NCI-H774 (cell line): ENCODE measurements around the gene ARIH2.

Experiments used
- DNase-seq: peaks from one replicate; lab custom pipeline; 2025; lab: John Stamatoyannopoulos, UW

The ARIH2 gene

GRCh38 chr3:49020330-49021212, 101.9 kb downstream of the ARIH2 start:
- no peak for DNase-seq

- peak; percentile 85 for DNase-seq
These were observed 102.7 kb downstream of the ARIH2 start for GRCh38 chr3:49021213-49021812.

- DNase-seq: peak; percentile 81
These were observed 103.4 kb downstream of the ARIH2 start, which contains the start of gene NDUFAF3 for GRCh38 chr3:49021813-49022687. Gene NDUFAF3 (plus strand): TSS chr3:49022121. CDS start chr3:49022145, 24 bp downstream.

GRCh38 chr3:49022688-49023171, 104.1 kb downstream of the ARIH2 start:
- no peak for DNase-seq

- no peak for DNase-seq
These were observed 105.1 kb downstream of the ARIH2 start for GRCh38 chr3:49023775-49024174.

GRCh38 chr3:49024449-49024848, 105.8 kb downstream of the ARIH2 start:
- no peak for DNase-seq

- DNase-seq: no peak
These were observed 106.6 kb downstream of the ARIH2 start for GRCh38 chr3:49025005-49025792.

- no peak for DNase-seq
These were observed 107.3 kb downstream of the ARIH2 start for GRCh38 chr3:49025793-49026520.

- DNase-seq: no peak
These were observed 107.9 kb downstream of the ARIH2 start for GRCh38 chr3:49026536-49026935.

- DNase-seq: no peak
These were observed 109.0 kb downstream of the ARIH2 start for GRCh38 chr3:49027634-49028033.

GRCh38 chr3:49028298-49028672, 109.6 kb downstream of the ARIH2 start:
- no peak for DNase-seq

- peak; percentile 80 for DNase-seq
These were observed 110.3 kb downstream of the ARIH2 start, which contains the start of gene IMPDH2 for GRCh38 chr3:49028673-49029562. Gene IMPDH2 (minus strand): TSS chr3:49029398. CDS start chr3:49029350, 48 bp downstream.

- DNase-seq: no peak
These were observed 110.9 kb downstream of the ARIH2 start for GRCh38 chr3:49029563-49029884.

GRCh38 chr3:49030321-49030720, 111.7 kb downstream of the ARIH2 start:
- no peak for DNase-seq

GRCh38 chr3:49032646-49033304, 114.1 kb downstream of the ARIH2 start:
- no peak for DNase-seq

GRCh38 chr3:49034650-49035049, 116.0 kb downstream of the ARIH2 start:
- DNase-seq: no peak

GRCh38 chr3:49035281-49035680, 116.6 kb downstream of the ARIH2 start:
- DNase-seq: no peak
